Fibroblast of pulmonary artery (primary cell): Measurements from ENCODE around the gene CCDC141.

Experiments
- DNase-seq: peaks from one replicate; pipeline ENCODE4 v3.0.0-alpha.2; 2010; ENCODE audit warnings: low read depth
- H3K4me3 ChIP-seq: replicated peaks from 2 replicates; pipeline ENCODE4 v1.5.1; 2011; ENCODE audit warnings: low read depth, mild to moderate bottlenecking, control low read depth, low read length, moderate library complexity
- CTCF ChIP-seq: IDR thresholded peaks from 2 replicates; pipeline ENCODE4 v1.5.1; 2011; ENCODE audit warnings: mild to moderate bottlenecking, control low read depth, low read length, inconsistent platforms; ENCODE audit errors: missing control alignments

Gene CCDC141

GRCh38 chr2:178827739-178828485 is 222.0 kb downstream of the CCDC141 start:
- H3K4me3 ChIP-seq: no peak overlapping the region
- TF ChIP-seq CTCF: no peak
- peak; percentile 31 for DNase-seq

GRCh38 chr2:178827111-178827510 is 222.8 kb downstream of the CCDC141 start:
- H3K4me3 ChIP-seq: no peak overlapping the region
- TF ChIP-seq CTCF: no peak
- DNase-seq: no peak

DNA sequence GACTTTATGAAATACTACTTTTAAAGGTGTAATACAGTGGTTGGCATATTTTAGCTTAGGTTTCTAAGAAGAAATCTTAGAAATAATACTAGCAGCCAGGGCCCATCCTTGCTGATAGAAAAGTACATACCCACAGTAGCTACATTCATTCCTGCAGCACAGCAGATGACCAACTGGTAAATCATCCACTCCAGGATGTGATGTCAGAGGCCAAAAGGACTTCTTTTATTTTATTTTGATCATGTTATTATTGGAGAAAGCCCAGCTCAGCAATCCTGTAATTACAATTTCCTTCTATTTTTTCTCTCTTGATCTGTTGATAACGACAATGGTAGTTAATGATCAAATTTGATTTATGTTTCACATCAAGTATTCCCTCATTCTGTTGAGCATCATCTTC is 224.8 kb downstream of the CCDC141 start:
- no peak for TF ChIP-seq CTCF
- peak; percentile 73 for DNase-seq
- H3K4me3 ChIP-seq: no peak overlapping the region

- TF ChIP-seq CTCF: no peak
- H3K4me3 ChIP-seq: no peak overlapping the region
- no peak for DNase-seq
Measured at GRCh38 chr2:178824181-178824580, 225.8 kb downstream of the CCDC141 start.

- H3K4me3 ChIP-seq: no peak overlapping the region
- TF ChIP-seq CTCF: no peak
- DNase-seq: no peak
Measured at GRCh38 chr2:178819992-178820391, 229.9 kb downstream of the CCDC141 start.

GRCh38 chr2:178819147-178819875 is 230.6 kb downstream of the CCDC141 start:
- no peak overlapping the region for H3K4me3 ChIP-seq
- no peak for TF ChIP-seq CTCF
- DNase-seq: no peak

- DNase-seq: no peak
- no peak overlapping the region for H3K4me3 ChIP-seq
- no peak for TF ChIP-seq CTCF
Measured at GRCh38 chr2:178811901-178812300, 238.0 kb downstream of the CCDC141 start.
